Inflammatory macrophage treated with lipopolysaccharide for 1 hour (primary cell): ENCODE data around the gene PRAMEF20.

Source experiments
- DNase-seq, 2 donors: peaks; one replicate each; pipeline ENCODE4 v3.0.0-alpha.2; 2020 to 2022

Gene PRAMEF20

DNA sequence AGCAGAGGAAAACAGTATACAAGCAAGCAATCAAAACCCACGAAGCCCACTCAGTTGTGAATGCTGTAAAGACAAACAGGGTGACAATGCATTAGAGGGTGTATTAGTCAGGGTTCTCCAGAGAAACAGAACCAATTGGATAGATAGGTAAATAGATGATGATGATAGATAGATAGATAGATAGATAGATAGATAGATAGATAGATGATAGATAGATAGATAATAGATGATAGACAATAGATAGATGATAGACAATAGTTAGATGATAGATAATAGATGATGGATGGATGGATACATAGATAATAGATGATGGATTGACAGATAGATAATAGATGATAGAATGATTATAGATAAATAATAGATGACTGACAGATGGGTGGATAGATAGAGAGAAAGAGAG lies 55.3 kb downstream of the PRAMEF20 start:
- no peak for DNase-seq

GRCh38 chr1:13469343-13469742 lies 59.1 kb downstream of the PRAMEF20 start:
- DNase-seq = no peak
